ENCODE measurements around the gene PFDN4.

GRCh38 chr20:54209216-54209813 is 1.4 kb downstream of the PFDN4 start:
- TF ChIP-seq POLR2A (IDR thresholded peaks at IDR 0.05; ENCODE audit: low read depth, low read length) = no peak
- TF ChIP-seq TAF1 (IDR thresholded peaks at IDR 0.05; ENCODE audit: borderline replicate concordance, low read depth, low read length) = no peak
